Measurements from ENCODE around the gene ORAI1.

Gene ORAI1

DNA sequence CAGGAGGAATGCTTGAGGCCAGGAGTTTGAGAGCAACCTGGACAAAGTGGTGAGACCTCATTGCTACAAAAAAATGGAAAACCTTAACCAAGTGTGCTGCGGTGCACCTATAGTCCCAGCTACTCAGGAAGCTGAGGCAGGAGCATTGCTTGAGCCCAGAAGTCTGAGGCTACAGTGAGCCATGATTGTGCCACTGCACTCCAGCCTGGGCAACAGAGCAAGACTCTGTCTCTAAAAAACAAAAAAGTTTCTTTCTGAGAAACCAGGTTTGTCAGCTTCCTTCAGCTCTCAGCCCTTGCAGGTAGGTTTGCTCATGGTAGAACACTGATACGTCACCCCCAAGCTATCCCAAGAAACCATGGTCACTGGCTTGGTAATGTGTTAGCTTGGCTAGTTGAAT is 63.1 kb downstream of the ORAI1 start:
- H3K4me3 ChIP-seq (replicated peaks; ENCODE audit: insufficient read depth, low read length): no peak overlapping the region
- TF ChIP-seq, protein P1, sequence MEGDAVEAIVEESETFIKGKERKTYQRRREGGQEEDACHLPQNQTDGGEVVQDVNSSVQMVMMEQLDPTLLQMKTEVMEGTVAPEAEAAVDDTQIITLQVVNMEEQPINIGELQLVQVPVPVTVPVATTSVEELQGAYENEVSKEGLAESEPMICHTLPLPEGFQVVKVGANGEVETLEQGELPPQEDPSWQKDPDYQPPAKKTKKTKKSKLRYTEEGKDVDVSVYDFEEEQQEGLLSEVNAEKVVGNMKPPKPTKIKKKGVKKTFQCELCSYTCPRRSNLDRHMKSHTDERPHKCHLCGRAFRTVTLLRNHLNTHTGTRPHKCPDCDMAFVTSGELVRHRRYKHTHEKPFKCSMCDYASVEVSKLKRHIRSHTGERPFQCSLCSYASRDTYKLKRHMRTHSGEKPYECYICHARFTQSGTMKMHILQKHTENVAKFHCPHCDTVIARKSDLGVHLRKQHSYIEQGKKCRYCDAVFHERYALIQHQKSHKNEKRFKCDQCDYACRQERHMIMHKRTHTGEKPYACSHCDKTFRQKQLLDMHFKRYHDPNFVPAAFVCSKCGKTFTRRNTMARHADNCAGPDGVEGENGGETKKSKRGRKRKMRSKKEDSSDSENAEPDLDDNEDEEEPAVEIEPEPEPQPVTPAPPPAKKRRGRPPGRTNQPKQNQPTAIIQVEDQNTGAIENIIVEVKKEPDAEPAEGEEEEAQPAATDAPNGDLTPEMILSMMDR (IDR thresholded peaks at IDR 0.05; ENCODE audit: insufficient read depth, low read length): no peak
- TF ChIP-seq, protein P2, sequence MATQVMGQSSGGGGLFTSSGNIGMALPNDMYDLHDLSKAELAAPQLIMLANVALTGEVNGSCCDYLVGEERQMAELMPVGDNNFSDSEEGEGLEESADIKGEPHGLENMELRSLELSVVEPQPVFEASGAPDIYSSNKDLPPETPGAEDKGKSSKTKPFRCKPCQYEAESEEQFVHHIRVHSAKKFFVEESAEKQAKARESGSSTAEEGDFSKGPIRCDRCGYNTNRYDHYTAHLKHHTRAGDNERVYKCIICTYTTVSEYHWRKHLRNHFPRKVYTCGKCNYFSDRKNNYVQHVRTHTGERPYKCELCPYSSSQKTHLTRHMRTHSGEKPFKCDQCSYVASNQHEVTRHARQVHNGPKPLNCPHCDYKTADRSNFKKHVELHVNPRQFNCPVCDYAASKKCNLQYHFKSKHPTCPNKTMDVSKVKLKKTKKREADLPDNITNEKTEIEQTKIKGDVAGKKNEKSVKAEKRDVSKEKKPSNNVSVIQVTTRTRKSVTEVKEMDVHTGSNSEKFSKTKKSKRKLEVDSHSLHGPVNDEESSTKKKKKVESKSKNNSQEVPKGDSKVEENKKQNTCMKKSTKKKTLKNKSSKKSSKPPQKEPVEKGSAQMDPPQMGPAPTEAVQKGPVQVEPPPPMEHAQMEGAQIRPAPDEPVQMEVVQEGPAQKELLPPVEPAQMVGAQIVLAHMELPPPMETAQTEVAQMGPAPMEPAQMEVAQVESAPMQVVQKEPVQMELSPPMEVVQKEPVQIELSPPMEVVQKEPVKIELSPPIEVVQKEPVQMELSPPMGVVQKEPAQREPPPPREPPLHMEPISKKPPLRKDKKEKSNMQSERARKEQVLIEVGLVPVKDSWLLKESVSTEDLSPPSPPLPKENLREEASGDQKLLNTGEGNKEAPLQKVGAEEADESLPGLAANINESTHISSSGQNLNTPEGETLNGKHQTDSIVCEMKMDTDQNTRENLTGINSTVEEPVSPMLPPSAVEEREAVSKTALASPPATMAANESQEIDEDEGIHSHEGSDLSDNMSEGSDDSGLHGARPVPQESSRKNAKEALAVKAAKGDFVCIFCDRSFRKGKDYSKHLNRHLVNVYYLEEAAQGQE (IDR thresholded peaks at IDR 0.05; ENCODE audit: insufficient replicate concordance, low read depth): no peak
- TF ChIP-seq SPI1 (IDR thresholded peaks at IDR 0.05; ENCODE audit: borderline replicate concordance, low read depth) (no peak), GABPA (IDR thresholded peaks at IDR 0.05; ENCODE audit: low read depth) (no peak), POLR2AphosphoS5 (IDR thresholded peaks at IDR 0.05; ENCODE audit: low read depth) (no peak)
- no peaks in the 10 kb centered on the region for H3K27me3 ChIP-seq (ENCODE audit: insufficient read depth, poor library complexity, severe bottlenecking)
- DNase-seq (ENCODE audit: low read depth in 1 of 2, low spot score in 1 of 2): no peak
- H3K27ac ChIP-seq (replicated peaks): no peak overlapping the region
